Stimulated activated CD4-positive, alpha-beta T cell treated with anti-CD3 and anti-CD28 coated beads, TNF-alpha, amount 100 ng/mL, for 24 hours (primary cell): ENCODE results near the gene NAALADL1.
A peak's percentile ranks its signal among the peaks of the same experiment; 100 is the strongest.
"Not testable (repeated sequence)": the region's sequence is repeated elsewhere in the genome, so short reads cannot be mapped to it uniquely, and the experiment has no call there.

Experiments used
- DNase-seq, 3 experiments: peaks; one replicate each; pipeline ENCODE4 v3.0.0-alpha.2; 2020; ENCODE audit warnings: low read depth in 3 of 3

The NAALADL1 gene

GRCh38 chr11:65053827-65054508 lies 4.4 kb downstream of the NAALADL1 start:
- no peak for DNase-seq

- DNase-seq = no peak
Observed at GRCh38 chr11:65051398-65051858, 6.9 kb downstream of the NAALADL1 start.

- peak in 1 of 3 experiments; percentile 31 for DNase-seq
Observed at GRCh38 chr11:65047581-65048422, 10.6 kb downstream of the NAALADL1 start.

GRCh38 chr11:65045728-65046127 lies 12.6 kb downstream of the NAALADL1 start:
- no peak for DNase-seq

GRCh38 chr11:65045061-65045460 lies 13.3 kb downstream of the NAALADL1 start:
- no peak for DNase-seq

- no peak for DNase-seq
Observed at GRCh38 chr11:65043881-65044501, 14.4 kb downstream of the NAALADL1 start.

GRCh38 chr11:65042891-65043290 lies 15.5 kb downstream of the NAALADL1 start:
- DNase-seq = no peak

- peak; percentile 75 to 91 (median 75) for DNase-seq
Observed at GRCh38 chr11:65040847-65041622, 17.3 kb downstream of the NAALADL1 start, which contains the start of gene SAC3D1. TSS of gene SAC3D1 (plus strand) at chr11:65041210. CDS start at chr11:65041293, 83 bp downstream.

- DNase-seq = no peak
Observed at GRCh38 chr11:65040520-65040846, 17.9 kb downstream of the NAALADL1 start.

GRCh38 chr11:65036931-65037330 lies 21.4 kb downstream of the NAALADL1 start:
- DNase-seq = no peak

- no peak for DNase-seq
Observed at GRCh38 chr11:65035579-65035978, 22.8 kb downstream of the NAALADL1 start.

GRCh38 chr11:65034423-65034822 lies 23.9 kb downstream of the NAALADL1 start:
- no peak for DNase-seq

GRCh38 chr11:65032216-65032615 lies 26.1 kb downstream of the NAALADL1 start:
- DNase-seq = no peak

- DNase-seq = peak; percentile 82 to 91 (median 85)
Observed at GRCh38 chr11:65027213-65028067, 30.9 kb downstream of the NAALADL1 start, which contains the start of gene SNX15. TSS of gene SNX15 (plus strand) at chr11:65027439. CDS start at chr11:65027538, 99 bp downstream.

GRCh38 chr11:65026810-65027209 lies 31.5 kb downstream of the NAALADL1 start:
- no peak for DNase-seq

GRCh38 chr11:65023502-65023901 lies 34.9 kb downstream of the NAALADL1 start:
- not testable (repeated sequence) for DNase-seq

- DNase-seq = no peak
Observed at GRCh38 chr11:65021509-65021908, 36.8 kb downstream of the NAALADL1 start.

GRCh38 chr11:65021003-65021402 lies 37.4 kb downstream of the NAALADL1 start:
- no peak for DNase-seq

GRCh38 chr11:65019824-65020223 lies 38.5 kb downstream of the NAALADL1 start:
- no peak for DNase-seq

GRCh38 chr11:65017937-65018336 lies 40.4 kb downstream of the NAALADL1 start:
- DNase-seq = no peak

- no peak for DNase-seq
Observed at GRCh38 chr11:65016705-65017104, 41.6 kb downstream of the NAALADL1 start.
